PC-3 (cell line): ENCODE measurements around the gene LNX2.

Experiments
- CTCF ChIP-seq: fragments of 300-600 bp; sonication (generic); conservative IDR thresholded peaks from 2 replicates; pipeline ENCODE4 v1.5.1; 2017; ENCODE audit warnings: antibody characterized with exemption, low read depth, mild to moderate bottlenecking, low read length
- EZH2 ChIP-seq: fragments of 300-600 bp; sonication (generic); IDR thresholded peaks from one replicate; pipeline ENCODE4 v1.6.1; 2017; ENCODE audit warnings: antibody characterized with exemption, mild to moderate bottlenecking, low read length; ENCODE audit not compliant: unreplicated experiment

GRCh38 chr13:27593267-27593666 is 27.1 kb downstream of the LNX2 start:
- no peak for TF ChIP-seq CTCF
- no peak for TF ChIP-seq EZH2
